Measurements from ENCODE around the gene NCBP2. TPM values are rescaled to one million over a fixed set of nuclear protein-coding genes. Genes with fewer than 3 reads are reported as not detected.

Gene NCBP2
- polyA plus RNA-seq, 1 of the 3 experiments (the other 2 are of a cell fraction): 128 TPM

DNA sequence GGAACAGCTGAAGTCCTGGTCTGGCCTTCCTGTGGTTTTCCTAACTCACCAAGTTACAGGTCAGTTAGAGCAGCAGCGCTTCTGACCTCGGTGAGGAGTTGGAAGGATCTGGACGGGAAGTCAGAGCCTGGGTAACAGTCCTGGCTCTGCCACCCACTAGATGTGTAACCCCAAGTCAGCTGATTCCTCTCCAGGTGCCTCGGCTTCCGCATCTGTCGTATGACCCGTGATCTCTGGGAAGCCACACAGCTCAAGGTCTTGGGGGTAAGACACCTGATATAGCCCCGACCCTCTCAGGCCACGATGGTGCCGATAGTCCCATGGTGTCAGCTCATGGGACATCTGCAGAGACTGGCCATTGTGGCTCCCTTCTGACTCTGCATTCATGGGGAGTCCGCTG, 34.6 kb upstream of the NCBP2 start:
- ChIA-PET CTCF (no interaction called here), POLR2A (no interaction called here)
- Histone ChIP-seq H3K36me3 (replicated peaks in 1 of 2; ENCODE audit: control insufficient read depth in 1 of 2, insufficient read depth in 2 of 2, low read length in 1 of 2) (no peaks in the 10 kb centered on the region), H3K9ac (no peak overlapping the region), H3K4me2 (no peak overlapping the region), H3K4me1 (ENCODE audit: control insufficient read depth in 1 of 2, insufficient read depth in 2 of 2, low read depth in 1 of 2, low read length in 1 of 2) (peaks cover 0 to 2% of the 10 kb centered on the region in 2 experiments; a peak in 1 of 4 replicates), H3K79me2 (ENCODE audit: insufficient read depth) (no peaks in the 10 kb centered on the region), H3K27me3 (ENCODE audit: insufficient read depth) (no peaks in the 10 kb centered on the region), H3K9me2 (no peaks in the 10 kb centered on the region), H3F3A (replicated peaks; ENCODE audit: insufficient read depth) (no peaks in the 10 kb centered on the region), H3K4me3 (ENCODE audit: low read depth in 2 of 2, low read length in 1 of 2) (no peak overlapping the region), H4K20me1 (ENCODE audit: insufficient read depth) (no peaks in the 10 kb centered on the region), H3K9me3 (no peaks in the 10 kb centered on the region), H3K27ac (ENCODE audit: low read depth in 2 of 2, low read length in 1 of 2) (no peak overlapping the region), H2AFZ (ENCODE audit: low read depth) (no peak overlapping the region)
- TF ChIP-seq SIN3A (IDR thresholded peaks at IDR 0.05; ENCODE audit: borderline replicate concordance, low read depth, low read length): no peak
- TF ChIP-seq MEF2A (IDR thresholded peaks at IDR 0.05; ENCODE audit: borderline replicate concordance, low read depth): no peak
- TF ChIP-seq, protein P1, sequence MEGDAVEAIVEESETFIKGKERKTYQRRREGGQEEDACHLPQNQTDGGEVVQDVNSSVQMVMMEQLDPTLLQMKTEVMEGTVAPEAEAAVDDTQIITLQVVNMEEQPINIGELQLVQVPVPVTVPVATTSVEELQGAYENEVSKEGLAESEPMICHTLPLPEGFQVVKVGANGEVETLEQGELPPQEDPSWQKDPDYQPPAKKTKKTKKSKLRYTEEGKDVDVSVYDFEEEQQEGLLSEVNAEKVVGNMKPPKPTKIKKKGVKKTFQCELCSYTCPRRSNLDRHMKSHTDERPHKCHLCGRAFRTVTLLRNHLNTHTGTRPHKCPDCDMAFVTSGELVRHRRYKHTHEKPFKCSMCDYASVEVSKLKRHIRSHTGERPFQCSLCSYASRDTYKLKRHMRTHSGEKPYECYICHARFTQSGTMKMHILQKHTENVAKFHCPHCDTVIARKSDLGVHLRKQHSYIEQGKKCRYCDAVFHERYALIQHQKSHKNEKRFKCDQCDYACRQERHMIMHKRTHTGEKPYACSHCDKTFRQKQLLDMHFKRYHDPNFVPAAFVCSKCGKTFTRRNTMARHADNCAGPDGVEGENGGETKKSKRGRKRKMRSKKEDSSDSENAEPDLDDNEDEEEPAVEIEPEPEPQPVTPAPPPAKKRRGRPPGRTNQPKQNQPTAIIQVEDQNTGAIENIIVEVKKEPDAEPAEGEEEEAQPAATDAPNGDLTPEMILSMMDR (IDR thresholded peaks at IDR 0.05): no peak
- TF ChIP-seq PBX3 (IDR thresholded peaks at IDR 0.05): no peak
- WGBS (ENCODE audit: low lambda C conversion rate): 82% methylated on average over 10 of the region's 11 CpGs
- no peak for DNase-seq

DNA sequence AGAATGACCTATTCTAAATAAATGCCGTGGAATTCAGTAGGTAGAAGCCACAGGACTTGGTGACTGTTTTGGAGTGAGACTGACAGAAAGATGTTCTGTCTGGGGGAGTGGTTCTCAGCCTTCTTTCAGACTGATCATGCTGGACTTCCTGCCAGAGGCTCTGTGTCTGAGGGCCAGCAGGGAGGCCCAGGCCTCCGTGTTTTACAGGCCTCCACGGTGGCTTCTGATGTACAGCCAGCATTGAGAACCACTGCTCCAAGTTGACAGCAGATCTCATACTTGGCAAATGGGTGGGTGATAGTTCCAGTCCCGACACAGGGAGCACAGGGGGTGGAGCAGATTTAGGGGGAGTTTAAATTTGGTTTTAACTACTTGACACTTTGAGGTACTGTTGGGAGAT, 33.0 kb upstream of the NCBP2 start:
- Histone ChIP-seq H3K9me2 (no peaks in the 10 kb centered on the region), H2AFZ (ENCODE audit: low read depth) (no peak overlapping the region), H3K4me3 (ENCODE audit: low read depth in 2 of 2, low read length in 1 of 2) (no peak overlapping the region), H3F3A (replicated peaks; ENCODE audit: insufficient read depth) (no peaks in the 10 kb centered on the region), H3K4me2 (no peak overlapping the region), H4K20me1 (ENCODE audit: insufficient read depth) (no peaks in the 10 kb centered on the region), H3K27me3 (ENCODE audit: insufficient read depth) (no peaks in the 10 kb centered on the region), H3K4me1 (ENCODE audit: control insufficient read depth in 1 of 2, insufficient read depth in 2 of 2, low read depth in 1 of 2, low read length in 1 of 2) (peaks cover 0 to 2% of the 10 kb centered on the region in 2 experiments; a peak in 1 of 4 replicates), H3K79me2 (ENCODE audit: insufficient read depth) (no peaks in the 10 kb centered on the region), H3K36me3 (replicated peaks in 1 of 2; ENCODE audit: control insufficient read depth in 1 of 2, insufficient read depth in 2 of 2, low read length in 1 of 2) (no peaks in the 10 kb centered on the region), H3K9ac (no peak overlapping the region), H3K9me3 (no peaks in the 10 kb centered on the region), H3K27ac (ENCODE audit: low read depth in 2 of 2, low read length in 1 of 2) (no peak overlapping the region)
- ChIA-PET CTCF (interaction anchor here (0.7 kb wide), 1 partner anchor 29 kb away, joined by 3 read pairs; no protein-coding TSS in a partner anchor), POLR2A (no interaction called here)
- 77% methylated on average over 4 of the region's 4 CpGs for WGBS (ENCODE audit: low lambda C conversion rate)
- no peak for TF ChIP-seq USF1 (IDR thresholded peaks at IDR 0.05; ENCODE audit: borderline replicate concordance, low read depth)
- TF ChIP-seq CHD2 (IDR thresholded peaks at IDR 0.05; ENCODE audit: low read length, partially characterized antibody): no peak
- TF ChIP-seq, protein P2, sequence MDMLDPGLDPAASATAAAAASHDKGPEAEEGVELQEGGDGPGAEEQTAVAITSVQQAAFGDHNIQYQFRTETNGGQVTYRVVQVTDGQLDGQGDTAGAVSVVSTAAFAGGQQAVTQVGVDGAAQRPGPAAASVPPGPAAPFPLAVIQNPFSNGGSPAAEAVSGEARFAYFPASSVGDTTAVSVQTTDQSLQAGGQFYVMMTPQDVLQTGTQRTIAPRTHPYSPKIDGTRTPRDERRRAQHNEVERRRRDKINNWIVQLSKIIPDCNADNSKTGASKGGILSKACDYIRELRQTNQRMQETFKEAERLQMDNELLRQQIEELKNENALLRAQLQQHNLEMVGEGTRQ (IDR thresholded peaks at IDR 0.05; ENCODE audit: borderline replicate concordance, low read depth, low read length): no peak
- TF ChIP-seq NRF1 (IDR thresholded peaks at IDR 0.05; ENCODE audit: low read depth, low read length): no peak
- no peak for TF ChIP-seq MEF2A (IDR thresholded peaks at IDR 0.05; ENCODE audit: borderline replicate concordance, low read depth)
- TF ChIP-seq, protein P3, sequence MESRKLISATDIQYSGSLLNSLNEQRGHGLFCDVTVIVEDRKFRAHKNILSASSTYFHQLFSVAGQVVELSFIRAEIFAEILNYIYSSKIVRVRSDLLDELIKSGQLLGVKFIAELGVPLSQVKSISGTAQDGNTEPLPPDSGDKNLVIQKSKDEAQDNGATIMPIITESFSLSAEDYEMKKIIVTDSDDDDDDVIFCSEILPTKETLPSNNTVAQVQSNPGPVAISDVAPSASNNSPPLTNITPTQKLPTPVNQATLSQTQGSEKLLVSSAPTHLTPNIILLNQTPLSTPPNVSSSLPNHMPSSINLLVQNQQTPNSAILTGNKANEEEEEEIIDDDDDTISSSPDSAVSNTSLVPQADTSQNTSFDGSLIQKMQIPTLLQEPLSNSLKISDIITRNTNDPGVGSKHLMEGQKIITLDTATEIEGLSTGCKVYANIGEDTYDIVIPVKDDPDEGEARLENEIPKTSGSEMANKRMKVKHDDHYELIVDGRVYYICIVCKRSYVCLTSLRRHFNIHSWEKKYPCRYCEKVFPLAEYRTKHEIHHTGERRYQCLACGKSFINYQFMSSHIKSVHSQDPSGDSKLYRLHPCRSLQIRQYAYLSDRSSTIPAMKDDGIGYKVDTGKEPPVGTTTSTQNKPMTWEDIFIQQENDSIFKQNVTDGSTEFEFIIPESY (IDR thresholded peaks at IDR 0.05; ENCODE audit: borderline replicate concordance, low read depth): no peak
- TF ChIP-seq GABPA (IDR thresholded peaks at IDR 0.05; ENCODE audit: low read depth): no peak
- no peak for TF ChIP-seq RFX5 (IDR thresholded peaks at IDR 0.05; ENCODE audit: low read length)
- no peak for DNase-seq

Measured in SK-N-SH (cell line).